Measurements from ENCODE around the gene SPRR2G.
"Not testable (repeated sequence)": the region's sequence is repeated elsewhere in the genome, so short reads cannot be mapped to it uniquely, and the experiment has no call there.

SPRR2G gene

DNA sequence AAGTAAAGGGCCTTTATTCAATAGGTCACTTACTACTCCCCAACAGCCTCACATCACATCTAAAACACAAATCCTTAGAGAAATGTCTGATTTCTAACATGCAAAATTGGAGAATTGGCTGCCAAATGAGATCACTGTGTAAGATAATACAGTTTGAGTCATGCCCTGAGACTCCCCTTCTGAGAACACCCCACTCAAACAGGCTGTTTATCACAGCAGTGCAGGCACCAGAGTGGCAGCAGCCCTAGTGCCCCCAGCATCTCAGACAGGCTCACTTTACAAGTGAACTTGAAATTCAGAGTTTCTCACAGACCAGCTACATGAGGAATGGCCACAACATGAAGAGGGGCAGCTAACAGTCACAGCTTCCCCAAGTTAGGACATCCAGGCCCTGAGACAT is 35.4 kb downstream of the SPRR2G start:
- DNase-seq (ENCODE audit: low spot score); FAIRE-seq: not testable (repeated sequence)

DNA sequence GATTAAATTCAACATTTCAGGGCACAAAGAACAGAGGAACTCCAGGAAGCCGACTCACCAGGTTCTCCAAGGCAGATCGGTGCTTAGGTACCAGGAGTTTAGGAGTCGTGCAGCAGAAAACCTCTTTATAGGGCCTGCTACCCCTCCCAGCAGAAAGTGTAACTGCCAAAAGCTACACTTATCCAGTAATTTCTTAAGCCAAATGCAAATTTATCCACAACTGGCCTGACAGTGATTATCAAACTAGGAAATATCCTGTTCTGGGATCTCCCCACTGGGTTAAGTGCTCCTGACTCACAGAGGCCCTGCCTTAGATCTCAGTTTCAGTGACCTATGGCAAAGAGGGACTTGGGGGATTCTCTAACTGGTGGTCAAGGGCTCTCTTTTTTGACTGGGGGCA is 37.3 kb downstream of the SPRR2G start, which contains the start of gene SPRR2F:
Gene SPRR2F (minus strand): TSS at position 101 of the 400 bp plus-strand sequence. CDS start 783 bp downstream, outside the sequence.
- FAIRE-seq (no peak), DNase-seq (ENCODE audit: low spot score) (no peak)

DNA sequence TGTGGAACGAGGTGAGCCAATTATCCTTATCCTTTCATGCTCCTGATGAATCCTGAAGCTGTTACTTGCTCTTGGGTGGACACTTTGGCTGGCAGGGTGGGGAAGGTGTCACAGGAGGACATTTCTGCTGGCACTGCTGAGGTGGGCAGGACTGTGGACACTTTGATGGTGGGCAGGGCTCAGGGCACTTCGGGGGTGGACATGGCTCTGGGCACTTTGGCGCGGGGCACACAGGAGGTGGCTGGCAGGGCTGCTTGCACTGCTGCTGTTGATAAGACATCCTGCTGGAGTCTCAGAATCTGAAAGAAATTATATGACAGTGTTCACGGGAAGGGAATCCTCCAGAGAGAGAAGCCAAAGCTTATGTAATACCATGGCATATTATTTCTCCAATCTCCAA is 38.2 kb downstream of the SPRR2G start:
- not testable (repeated sequence) for DNase-seq (ENCODE audit: low spot score); FAIRE-seq

DNA sequence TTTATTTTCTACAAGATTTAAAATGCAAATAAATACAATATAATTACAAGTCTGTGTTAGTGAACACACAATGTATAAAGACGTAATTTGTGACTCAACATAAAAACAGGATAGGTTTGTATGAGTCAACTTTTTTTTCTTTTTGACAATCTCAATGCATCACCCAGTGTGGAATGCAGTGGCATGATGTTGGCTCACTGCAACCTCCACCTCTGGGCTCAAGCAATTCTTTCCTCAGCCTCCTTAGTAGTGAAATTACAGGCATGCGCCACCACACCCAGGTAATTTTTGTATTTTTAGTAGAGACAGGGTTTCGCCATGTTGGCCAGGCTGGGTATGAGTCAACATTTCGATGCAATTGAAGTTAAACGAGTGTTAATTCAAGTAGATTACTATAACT is 50.4 kb downstream of the SPRR2G start:
- FAIRE-seq (peak; percentile 50), DNase-seq (ENCODE audit: low spot score) (peak; percentile 20)
